ENCODE data around the gene REM2.

GRCh38 chr14:22852599-22852939, 30.5 kb upstream of the REM2 start:
- no peak for TF ChIP-seq EZH2 (IDR thresholded peaks at IDR 0.05; ENCODE audit: low read length, missing control alignments)
- no peak for TF ChIP-seq CTCF (conservative IDR thresholded peaks at IDR 0.05 in 1 of 2, IDR thresholded peaks at IDR 0.05 in 1 of 2; ENCODE audit: low read depth in 1 of 2, low read length in 2 of 2)
